GM19328 (cell line): Measurements from ENCODE around the gene LHFPL2.
A peak's percentile ranks its signal among the peaks of the same experiment; 100 is the strongest.
"Not testable (repeated sequence)": the region's sequence is repeated elsewhere in the genome, so short reads cannot be mapped to it uniquely, and the experiment has no call there.

Source experiments
- ATAC-seq: cut with Tn5 transposase; IDR thresholded peaks from one replicate; pipeline ENCODE4 v1.9.1; 2021; ENCODE audit warnings: mild to moderate bottlenecking, moderate library complexity; ENCODE audit not compliant: unreplicated experiment

The LHFPL2 gene

DNA sequence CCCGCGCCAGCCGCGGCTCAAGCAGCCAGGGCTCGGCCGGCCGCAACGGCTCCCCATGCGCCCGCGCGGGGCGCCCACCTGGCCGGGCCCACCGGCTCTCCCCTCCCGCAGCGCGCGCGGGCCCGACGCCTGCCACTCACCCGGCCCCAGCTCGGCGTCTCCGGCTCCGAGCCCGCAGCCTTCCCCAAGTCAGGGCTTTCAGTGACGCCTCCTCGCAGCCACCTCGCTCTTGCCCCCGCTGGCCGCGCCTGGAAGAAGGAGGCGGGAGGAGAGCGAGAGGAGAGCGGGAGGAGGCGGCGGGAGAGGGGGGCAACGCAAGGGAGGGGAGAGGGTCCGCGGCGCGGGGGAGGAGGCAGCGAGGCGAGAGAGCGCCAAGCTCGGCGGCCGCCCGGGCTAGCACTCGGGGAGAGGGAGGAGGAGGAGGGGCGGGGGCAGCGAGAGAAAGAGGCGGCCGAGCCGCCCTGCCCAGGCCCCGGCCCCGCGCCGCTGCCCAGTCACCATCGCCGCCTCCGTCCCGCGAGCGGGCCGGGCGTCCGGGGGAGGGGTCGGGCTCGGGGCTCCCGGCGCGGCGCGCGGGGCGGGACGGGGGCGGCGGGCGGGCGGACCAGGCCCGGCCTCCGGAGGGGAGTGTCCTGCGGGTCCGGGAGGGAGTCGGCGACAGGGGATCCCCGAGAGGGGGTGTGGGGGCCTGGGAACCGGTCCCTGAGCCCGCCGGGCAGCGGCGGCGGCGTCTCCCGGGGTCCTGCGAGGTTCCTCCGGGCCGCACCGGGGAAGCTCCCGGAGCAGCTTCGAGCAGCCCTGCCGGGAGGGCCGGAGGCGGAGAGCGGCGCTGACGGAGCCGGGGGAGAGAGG, at the start of gene LHFPL2:
LHFPL2 (minus strand) TSS at position 414 of the 852 bp plus-strand sequence. CDS start 138,559 bp downstream, outside the sequence.
- ATAC-seq = peak; percentile 61

DNA sequence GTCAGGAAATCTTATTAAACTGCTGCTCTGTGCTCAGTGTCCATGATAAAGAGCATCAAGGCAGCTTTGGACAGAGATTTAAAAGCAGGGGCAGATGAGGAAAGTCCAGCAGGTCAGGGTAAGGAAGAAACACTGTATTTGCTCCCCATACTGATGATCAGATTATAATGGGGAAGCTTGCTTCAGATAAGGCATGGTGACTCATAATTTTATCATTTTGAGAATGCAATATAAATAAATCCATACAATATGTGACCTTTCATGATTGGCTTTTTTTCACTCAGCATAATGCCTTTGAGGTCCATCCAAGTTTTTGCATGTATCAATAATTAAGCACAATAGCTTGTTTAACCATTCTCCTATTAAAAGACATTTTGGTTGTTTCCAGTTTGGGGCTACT, 48.1 kb upstream of the LHFPL2 start:
- ATAC-seq = no peak

DNA sequence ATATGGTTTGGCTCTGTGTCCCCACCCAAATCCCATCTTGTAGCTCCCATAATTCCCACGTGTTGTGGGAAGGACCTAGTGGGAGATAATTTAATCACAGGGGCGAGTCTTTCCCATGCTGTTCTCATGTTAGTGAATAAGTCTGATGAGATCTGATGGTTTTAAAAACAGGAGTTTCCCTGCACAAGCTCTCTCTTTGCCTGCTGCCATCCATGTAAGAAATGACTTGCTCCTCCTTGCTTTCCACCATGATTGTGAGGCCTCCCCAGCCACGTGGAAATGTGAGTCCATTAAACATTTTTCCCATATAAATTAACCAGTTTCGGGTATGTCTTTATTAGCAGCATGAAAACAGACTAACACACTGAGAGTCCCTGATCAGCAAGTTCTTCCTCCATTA, 47.5 kb upstream of the LHFPL2 start:
- not testable (repeated sequence) for ATAC-seq

- no peak for ATAC-seq
These were observed 44.8 kb upstream of the LHFPL2 start for GRCh38 chr5:78693339-78693738.

GRCh38 chr5:78691084-78691960, 42.8 kb upstream of the LHFPL2 start:
- no peak for ATAC-seq

- ATAC-seq = no peak
These were observed 41.8 kb upstream of the LHFPL2 start for GRCh38 chr5:78690253-78690972.

DNA sequence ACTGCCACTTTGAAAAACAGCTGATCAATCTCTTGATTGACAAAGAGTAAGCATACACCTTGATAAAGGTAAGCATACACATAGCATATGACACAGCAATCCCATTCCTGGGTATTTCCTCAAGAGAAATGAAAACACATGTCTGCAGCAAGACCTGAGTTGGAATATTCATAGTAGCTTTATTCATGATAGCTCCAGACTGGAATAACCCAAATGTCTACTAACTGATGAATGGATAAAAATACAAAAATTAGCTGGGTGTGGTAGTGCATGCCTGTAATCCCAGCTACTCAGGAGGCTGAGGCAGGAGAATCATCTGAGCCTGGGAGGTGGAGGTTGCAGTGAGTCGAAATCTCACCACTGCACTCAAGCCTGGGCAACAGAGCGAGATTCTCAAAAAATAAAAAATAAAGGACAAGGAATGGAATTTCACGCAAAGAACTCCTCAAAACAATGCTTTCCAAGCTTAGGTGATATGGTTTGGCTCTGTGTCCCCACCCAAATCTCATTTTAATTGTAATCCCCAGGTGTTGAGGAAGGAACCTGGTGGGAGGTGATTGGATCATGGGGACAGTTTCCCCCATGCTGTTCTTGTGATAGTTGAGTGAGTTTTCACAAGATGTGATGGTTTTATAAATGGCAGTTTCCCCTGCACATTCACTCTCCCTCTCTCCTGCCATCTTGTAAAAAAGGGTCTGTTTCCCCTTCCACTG, 41.1 kb upstream of the LHFPL2 start:
- no peak for ATAC-seq

GRCh38 chr5:78687514-78687913, 38.9 kb upstream of the LHFPL2 start:
- ATAC-seq = not testable (repeated sequence)

DNA sequence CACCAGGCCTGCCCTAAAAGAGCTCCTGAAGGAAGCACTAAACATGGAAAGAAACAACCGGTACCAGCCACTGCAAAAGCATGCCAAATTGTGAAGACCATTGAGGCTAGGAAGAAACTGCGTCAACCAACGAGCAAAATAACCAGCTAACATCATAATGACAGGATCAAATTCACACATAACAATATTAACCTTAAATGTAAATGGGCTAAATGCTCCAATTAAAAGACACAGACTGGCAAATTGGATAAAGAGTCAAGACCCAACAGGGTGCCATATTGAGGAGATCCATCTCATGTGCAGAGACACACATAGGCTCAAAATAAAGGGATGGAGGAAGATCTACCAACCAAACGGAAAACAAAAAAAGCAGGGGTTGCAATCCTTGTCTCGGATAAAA, 35.3 kb upstream of the LHFPL2 start:
- ATAC-seq = not testable (repeated sequence)

DNA sequence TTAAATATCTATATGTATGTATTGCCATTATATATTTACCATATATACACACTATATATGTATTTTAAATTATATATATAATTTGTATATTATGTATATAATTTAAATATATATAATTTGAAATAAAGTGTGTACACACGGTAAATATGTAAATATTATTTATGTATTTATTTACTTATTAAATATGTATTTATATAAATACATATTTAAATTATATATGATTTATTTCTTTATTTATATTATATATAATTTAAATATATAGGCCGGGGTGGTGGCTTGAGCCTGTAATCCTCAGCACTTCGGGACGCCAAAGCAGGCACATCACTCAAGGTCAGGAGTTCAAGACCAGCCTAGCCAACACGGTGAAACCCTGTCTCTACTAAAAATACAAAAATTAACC, 31.3 kb upstream of the LHFPL2 start:
- no peak for ATAC-seq

GRCh38 chr5:78677777-78678668, 29.5 kb upstream of the LHFPL2 start:
- no peak for ATAC-seq

DNA sequence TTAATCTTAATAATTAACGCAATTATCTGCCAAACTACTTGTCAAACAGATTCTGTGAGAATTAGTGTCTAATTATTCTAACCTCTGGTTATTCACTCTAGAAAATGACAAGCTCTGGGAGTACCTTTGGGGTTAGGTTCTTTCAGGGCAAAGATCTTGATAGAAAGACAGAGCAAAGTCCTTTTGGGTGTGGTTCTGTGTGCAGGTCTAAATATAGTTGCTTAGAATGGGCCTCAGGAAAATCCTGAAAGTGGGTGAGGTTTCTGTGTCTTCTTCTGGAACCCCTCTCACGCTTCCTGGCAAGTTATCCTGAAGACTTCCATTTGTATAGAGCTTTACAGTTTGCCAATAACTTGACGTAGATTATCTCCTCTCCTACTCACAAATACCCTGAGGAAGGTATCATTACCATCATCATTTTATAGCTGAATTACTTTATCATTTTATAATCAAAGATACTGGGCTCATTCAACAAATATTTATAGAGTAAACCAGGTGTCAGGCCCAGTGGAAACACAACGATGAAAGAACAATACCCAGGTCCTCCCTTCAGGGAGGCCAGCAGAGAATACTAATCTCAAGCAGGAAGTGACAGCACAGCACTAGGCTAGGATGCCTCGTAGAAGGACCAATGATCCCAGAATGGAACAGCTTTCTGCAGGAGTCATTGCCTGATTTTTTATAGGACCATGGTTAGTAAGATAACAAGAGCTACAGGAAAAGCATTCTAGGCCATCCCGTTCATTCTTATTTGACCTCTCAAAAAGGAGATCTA, 27.6 kb upstream of the LHFPL2 start:
- ATAC-seq = no peak

- ATAC-seq = not testable (repeated sequence)
These were observed 25.3 kb upstream of the LHFPL2 start for GRCh38 chr5:78673827-78674226.

- no peak for ATAC-seq
These were observed 23.6 kb upstream of the LHFPL2 start for GRCh38 chr5:78672154-78672553.

GRCh38 chr5:78671609-78672008, 23.0 kb upstream of the LHFPL2 start:
- no peak for ATAC-seq

- ATAC-seq = no peak
These were observed 22.2 kb upstream of the LHFPL2 start for GRCh38 chr5:78670701-78671269.

DNA sequence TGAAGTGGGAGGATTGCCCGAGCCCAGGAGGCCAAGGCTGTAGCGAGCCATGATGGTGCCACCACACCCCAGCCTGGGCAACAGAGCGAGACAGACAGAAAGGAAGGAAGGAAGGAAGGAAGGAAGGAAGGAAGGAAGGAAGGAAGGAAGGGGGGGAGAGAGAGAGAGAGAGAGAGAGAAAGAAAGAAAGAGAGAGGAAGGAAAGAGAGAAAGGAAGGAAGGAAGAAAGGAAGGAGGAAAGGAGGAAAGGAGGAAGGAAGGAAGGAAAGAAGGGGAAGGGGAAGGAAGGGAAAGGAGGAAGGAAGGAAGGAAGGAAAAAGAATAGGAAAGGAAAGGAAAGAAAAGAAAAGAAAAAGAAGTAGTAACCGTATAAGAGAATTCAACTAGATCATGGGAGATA, 20.8 kb upstream of the LHFPL2 start:
- no peak for ATAC-seq

- ATAC-seq = no peak
These were observed 19.0 kb upstream of the LHFPL2 start for GRCh38 chr5:78667461-78668103.
